GM18499 (cell line): ENCODE measurements around the gene CERS4.
"Not testable (repeated sequence)": the region's sequence is repeated elsewhere in the genome, so short reads cannot be mapped to it uniquely, and the experiment has no call there.

ENCODE experiments used
- ATAC-seq: cut with Tn5 transposase; IDR thresholded peaks from one replicate; pipeline ENCODE4 v1.9.1; 2021; ENCODE audit warnings: moderate number of reproducible peaks; ENCODE audit not compliant: insufficient read depth, unreplicated experiment

CERS4 gene

DNA sequence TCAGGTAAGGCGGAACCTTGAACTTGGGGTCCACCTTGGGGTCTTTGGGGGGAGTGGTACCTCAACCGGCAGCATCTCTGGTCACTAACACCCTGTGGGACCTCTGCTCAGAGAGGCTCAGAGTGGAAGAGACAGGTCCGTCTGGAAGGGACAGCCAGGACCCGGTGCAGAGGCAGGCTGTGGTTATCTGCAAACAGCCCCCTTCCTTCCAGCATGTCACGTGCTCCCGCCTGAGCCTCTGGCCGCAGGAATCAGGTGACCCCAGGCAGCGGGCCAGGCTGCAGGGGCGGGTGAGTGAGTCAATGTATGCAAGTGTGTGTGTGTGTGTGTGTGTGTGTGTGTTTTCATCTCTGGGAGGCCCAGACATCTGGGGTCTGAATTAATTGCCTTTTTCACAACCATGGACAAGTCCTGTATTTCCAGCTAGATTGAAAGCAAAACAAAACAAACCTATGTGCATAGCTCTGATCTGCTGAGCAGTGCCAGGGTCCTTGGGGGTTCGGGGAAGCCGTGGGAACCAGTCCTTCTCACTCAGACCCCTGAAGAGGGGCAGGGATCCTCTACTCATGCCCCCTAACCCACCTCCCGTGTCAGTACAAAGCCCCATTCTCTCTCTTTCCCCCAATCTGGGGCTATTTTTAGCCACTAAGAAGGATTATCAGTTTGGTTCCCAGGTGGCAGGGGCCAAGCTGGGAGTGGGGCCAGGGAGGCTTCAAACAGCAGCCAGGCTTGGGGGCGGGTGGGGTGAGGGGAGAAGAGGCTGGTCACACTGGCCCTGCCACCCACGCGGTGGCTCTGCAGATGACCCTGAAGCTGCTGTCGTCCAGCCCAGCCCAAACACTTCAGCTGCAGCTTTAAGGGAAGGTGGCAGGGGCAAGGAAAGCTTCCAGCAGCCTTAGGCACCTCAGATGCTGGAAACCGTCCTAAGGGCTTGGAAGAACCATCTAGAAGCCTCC lies 31.4 kb downstream of the CERS4 start:
- no peak for ATAC-seq

DNA sequence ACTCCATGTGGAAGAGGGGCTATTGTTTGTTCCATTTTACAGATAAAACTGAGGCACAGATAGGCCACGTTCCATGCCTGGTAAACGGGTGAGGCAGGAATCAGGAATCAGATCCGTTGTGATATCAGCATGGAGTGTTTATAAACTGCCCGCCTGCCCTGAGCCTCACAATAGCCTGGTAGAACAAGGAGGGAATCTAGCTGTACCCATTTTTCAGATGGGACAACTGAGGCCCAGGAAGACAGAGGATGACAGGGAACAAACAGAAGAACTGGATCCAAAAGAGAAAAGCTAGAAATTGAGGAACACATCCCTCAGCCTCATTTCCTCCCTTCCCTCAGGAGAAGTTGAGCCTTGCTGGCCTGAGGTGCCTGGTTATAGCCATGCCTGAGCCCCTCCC lies 32.5 kb downstream of the CERS4 start:
- ATAC-seq, result no peak

DNA sequence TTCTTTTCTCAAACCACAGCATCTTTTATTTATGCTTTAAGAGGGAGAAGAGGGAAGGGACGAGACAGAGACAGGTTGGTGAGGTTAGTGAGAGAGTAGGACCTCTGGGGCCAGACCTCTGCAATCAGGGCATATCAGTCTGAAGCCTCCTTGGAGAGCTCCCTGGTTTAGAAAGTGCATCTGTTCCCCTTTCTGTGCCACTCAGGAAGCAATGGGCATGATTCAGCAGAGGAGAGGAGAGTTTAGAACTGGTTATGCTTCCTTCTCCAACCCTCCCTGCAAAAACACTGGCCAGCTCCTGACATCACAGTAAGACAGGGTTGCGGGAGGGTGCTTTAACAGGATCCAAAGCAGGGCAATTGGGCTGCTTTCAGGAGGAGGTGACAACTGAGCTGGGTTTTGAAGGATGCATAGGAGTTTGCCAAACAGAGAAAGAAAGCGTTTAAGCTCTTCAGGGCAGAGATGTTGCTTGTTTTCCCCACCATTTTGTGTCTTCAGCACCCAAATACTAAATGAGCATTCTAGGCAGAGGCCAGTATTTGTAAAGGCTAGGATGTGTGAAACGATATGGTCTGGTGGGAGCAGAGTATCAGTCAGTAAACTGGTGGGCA lies 33.1 kb downstream of the CERS4 start:
- ATAC-seq, result no peak

DNA sequence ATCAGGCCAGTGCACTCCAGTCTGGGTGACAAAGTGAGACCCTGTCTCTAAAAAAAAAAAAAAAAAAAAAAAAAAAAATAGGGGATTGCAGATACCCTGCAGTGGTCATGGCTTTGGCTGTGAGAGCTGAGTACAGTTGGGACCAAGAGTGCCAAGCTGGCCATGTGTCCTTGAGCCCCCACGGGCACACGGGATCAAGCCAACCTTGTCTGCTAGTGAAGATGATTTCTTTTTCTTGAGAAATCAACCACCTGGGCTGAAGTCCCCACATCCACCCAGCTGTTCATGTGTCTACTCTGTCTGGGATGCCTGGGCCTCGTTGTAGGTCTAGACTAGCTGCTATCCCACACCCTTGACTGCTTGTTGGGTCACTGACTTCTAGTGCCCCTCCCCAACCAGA lies 34.0 kb downstream of the CERS4 start:
- ATAC-seq, result no peak

DNA sequence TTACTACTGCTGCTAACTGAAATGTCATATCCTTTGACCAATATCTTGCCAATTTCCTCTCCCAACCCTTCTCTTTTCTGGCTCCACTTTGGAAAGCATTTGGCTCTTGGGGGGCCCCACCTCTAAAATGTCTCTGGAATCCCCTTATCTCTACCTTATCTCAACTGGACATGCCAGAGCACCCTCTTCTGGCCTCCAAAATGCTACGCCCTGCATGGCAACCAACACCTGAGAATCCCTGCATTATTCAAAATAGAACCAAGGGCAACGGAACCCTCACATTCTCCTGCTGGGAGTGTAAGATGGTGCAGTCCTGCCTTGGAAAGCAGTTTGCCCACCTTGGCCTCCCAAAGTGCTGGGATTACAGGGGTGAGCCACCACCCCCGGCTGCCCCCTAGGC lies 35.3 kb downstream of the CERS4 start:
- no peak for ATAC-seq

DNA sequence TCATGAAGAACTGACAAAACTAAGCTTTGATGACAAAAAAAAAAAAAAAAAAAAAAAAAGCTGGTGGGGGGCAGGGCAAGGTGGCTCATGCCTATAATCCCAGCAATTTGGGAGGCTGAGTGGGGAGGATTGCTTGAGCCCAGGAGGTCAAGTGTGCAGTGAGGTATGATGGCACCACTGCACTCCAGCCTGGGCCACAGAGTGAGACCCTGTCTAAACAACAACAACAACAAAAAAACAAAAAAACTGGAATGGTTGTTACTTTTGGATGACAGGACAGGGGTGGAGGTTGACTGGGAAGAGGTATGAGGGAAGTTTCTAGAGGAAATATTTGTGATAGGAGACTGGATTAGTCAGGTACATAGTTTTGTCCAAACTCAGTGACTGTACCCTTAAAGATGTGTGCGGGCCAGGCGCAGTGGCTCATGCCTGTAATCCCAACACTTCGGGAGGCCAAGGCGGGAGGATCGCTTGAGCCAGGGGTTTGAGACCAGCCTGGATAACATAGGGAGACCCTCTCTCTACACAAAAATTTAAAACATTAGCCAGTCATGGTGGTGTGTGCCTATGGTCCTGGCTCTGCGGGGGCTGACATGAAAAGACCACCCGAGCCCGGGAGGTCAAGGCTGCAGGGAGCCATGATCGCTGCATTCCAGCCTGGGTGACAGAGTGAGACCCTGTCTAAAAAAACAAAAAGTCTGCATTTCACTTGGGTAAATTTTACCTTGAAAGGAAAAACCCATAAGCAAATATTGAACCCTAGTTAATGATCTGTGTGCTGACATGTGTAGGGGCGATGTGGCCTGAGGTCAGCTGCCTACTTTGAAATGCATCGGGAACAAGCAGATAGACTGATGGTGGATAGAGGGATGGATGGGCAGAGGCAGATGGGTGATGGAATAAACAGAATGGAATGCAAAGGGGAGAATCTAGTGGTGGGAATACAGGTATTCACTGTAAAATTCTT lies 37.0 kb downstream of the CERS4 start:
- no peak for ATAC-seq

DNA sequence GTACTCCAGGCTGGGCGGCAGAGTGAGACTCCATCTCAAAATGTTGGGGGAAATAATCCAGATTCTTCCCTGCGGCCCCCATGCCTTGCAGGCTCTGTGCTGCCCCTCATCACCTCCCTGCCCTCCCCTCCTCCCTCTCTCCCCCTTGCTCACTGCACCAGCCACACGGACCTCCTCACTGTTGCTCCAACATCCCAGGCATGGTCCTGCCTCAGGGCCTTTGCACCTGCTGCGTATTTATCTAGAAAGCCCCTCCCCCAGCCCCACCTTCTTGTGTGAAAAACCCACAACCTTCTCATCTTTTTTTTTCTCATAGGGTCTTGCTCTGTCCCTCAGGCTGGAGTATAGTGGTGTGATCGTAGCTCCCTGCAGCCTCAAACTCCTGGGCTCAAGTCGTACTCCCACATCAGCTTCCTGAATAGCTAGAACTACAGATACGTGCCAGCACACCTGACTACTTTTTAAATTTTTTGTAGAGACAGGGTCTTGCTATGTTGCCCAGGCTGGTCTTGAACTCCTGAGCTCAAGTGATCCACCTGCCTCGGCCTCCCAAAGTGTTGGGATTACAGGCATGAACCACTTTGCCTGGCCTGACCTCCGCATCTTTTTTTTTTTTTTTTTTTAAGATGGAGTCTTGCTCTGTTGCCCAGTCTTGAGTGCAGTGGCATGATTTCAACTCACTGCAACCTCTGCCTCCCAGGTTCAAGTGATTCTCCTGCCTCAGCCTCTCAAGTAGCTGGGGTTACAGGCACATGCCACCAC lies 38.1 kb downstream of the CERS4 start:
- ATAC-seq, result not testable (repeated sequence)

DNA sequence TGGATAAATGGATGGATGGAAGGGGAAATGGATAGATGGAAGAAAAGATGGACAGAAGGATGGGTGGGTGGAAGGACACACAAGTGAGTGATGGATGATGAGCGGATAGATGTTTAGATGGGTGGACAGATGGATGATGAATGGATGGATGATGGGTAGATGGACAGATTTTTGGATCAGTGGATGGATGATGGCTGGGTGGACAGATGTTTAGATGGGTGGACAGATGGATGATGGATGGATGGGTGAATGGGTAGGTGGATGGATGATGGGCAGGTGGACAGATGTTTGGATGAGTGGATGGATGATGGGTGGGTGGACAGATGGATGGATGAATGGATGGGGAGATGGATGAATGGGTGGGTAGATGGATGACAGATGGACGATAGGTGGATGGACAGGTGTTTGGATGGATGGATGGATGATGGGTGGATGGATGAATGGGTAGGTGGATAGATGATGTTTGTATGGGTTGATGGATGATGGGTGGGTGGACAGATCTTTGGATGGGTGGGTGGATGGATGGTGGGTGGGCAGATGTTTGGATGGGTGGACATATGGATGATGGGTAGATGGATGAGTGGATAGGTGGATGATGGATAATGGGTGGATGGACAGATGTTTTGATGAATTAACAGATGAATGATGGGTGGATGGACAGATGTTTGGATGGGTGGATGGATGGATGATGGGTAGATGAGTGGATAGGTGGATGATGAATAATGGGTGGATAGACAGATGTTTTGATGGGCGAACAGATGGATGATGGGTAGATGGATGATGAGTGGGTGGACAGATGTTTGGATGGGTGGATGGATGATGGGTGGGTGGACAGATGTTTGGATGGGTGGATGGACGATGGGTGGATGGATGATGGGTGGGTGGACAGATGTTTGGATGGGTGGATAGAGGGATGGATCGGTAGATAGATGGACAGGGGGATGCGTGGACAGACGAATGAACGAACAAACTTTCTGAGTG lies 39.5 kb downstream of the CERS4 start:
- ATAC-seq, result no peak

DNA sequence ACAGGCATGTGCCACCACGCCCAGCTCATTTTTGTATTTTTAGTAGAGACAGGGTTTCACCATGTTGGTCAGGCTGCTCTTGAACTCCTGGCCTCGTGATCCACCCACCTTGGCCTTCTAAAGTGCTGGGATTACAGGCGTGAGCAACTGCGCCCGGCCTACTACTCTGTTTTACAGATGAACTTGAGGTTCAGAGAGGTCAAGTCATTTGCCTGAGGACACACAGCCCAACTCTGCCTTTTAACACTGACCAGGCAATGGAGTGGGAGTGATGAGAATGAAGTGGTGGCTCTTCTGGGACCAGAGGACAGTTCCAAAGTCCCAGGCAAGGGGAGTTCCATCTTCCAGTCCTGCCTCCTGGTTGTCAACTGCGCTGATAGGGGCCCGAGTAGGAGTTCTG lies 41.4 kb downstream of the CERS4 start:
- ATAC-seq, result no peak

DNA sequence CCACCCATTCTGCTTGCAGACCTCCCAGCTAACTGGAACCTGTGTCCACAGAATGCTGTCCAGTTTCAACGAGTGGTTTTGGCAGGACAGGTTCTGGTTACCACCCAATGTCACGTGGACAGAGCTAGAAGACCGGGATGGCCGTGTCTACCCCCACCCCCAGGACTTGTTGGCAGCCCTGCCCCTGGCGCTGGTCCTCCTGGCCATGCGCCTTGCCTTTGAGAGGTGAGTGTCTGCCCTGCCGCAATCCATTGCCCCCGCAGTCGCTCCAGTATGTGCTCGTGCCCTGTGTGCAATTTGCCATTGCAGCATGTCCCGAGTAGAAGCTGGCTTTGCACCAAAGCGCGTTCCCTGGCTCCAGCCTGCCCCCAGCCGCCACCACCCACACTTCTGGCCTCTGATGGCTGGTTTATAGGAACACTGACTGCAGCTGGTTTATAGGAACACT lies 41.9 kb downstream of the CERS4 start:
- no peak for ATAC-seq

DNA sequence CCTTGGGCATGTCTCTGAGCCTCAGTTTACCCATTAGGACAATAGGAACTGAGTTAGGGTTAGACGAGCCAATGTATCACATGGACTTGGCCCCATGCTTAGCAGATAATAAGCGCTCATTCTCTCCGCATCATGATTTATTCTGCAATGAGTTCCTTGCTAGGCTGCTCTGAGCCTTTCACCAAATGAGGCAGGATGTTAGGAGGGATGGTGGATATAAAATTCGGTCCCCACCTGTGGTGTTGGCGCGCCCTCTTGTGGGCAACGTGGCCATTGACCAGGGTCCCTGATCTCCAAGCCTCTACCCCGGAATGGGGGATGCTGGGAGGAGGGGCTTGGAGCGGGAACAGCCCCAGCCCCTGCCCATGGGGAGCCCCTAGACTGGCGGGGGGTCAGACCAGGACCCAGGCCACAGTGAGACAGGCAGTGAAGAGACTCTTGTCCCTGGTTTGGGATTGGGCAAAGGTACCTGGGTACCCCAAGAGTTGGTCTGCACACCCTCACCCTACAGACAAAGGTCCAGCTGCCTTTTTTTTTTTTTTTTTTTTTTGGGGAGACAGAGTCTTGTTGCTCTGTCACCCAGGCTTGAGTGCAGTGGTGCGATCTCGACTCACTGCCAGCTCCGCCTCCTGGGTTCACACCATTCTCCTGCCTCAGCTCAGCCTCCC lies 43.9 kb downstream of the CERS4 start:
- no peak for ATAC-seq

DNA sequence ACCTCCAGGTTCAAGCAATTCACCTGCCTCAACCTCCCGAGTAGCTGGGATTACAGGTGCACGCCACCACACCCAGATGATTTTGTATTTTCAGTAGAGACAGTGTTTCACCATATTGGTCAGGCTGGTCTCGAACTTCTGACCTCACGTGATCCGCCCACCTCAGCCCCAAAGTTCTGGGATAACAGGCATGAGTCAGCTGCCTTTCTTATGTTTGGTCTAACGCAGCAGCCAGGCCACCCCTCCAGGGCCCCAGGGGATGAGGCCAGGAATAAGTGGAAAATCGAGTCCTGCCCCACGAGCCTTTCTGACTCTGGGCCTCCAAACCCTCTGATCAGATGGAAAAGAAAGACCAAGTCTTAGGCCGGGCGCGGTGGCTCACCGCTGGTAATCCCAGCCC lies 44.5 kb downstream of the CERS4 start:
- ATAC-seq, result no peak

DNA sequence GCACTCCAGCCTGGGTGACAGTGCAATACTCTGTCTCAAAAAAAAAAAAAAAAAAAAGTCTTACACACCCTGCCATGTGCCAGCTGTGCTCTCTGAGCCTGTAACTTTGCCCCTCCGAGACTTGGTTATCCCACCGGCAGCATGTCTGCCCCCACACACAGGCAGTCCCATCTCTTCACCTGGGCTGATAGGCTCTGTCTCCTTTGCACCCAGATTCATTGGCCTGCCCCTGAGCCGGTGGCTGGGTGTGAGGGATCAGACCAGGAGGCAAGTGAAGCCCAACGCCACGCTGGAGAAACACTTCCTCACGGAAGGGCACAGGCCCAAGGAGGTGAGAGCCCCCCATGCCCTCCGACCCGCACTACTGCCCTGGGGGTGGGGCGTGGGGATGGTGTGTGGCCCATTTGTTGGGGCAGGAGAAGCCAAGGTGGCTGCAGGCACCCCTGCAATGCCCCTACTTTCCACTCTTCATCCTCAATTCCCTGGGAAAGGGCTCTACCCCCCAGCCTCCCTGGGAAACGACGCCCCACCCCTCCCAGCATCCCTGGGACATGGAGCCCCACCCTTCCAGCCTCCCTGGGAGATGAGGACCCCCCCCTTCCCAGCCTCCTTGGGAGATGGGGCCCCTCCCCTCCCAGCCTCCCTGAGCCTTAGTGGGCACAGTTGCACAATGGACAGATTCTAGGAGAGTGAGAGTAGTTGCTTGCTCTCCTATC lies 45.3 kb downstream of the CERS4 start:
- ATAC-seq, result no peak

DNA sequence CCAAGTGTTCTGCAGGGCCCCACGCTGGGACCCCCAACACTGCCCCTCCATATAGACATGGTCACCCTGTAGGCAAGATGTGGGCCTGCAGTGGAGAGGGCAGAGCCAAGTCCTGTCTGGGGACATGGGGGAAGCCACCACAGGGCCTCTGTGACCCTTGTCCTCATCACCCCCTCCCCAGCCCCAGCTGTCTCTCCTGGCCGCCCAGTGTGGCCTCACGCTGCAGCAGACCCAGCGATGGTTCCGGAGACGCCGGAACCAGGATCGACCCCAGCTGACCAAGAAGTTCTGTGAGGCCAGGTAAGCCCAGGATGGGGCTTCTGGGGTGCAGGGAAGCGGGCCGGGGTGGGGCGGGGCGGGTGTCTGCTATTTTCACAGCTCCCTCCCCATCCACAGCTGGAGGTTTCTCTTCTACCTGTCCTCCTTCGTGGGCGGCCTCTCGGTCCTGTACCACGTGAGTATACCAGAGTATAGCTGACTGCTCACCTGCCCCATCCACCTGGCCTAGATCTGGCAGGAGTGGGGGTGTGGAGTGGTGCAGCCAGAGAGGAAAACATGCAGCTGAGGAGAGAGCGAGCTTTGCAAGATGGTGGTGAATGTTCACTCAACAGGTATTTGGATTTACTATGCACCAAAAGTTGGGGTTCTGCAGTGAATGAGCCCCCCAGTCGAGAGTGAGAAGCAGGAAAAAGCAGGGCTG lies 46.4 kb downstream of the CERS4 start:
- ATAC-seq, result no peak

DNA sequence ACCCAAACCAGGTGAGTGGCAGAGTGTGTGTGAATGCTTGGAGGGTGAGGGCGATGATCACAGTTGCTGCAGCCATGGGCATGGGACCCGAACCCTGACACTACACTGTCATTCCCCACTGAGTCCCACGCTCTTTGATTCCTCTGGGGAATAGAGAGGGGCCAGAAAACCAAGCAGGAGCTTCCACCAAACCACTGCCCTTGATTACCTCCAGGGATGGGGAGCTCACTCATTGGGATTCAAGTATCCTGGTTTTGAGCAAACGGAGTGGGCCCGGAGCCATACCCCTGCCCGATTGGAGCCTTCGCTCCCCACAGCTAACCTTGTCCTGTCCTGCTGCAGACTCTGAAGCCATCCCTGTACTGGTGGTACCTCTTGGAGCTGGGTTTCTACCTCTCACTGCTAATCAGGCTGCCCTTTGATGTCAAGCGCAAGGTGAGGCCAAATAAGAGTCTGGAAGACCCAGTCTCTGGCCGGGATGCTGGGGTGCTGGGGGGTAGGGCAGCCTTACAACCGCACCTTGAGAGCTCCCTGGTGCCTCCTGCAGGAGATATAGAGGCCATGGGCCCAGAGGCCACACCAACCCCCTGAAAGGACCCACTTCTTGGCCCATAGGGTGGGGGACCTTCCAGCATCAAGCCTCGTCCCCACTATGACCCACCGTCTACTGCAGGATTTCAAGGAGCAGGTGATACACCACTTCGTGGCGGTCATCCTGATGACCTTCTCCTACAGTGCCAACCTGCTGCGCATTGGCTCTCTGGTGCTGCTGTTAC lies 47.3 kb downstream of the CERS4 start:
- no peak for ATAC-seq

DNA sequence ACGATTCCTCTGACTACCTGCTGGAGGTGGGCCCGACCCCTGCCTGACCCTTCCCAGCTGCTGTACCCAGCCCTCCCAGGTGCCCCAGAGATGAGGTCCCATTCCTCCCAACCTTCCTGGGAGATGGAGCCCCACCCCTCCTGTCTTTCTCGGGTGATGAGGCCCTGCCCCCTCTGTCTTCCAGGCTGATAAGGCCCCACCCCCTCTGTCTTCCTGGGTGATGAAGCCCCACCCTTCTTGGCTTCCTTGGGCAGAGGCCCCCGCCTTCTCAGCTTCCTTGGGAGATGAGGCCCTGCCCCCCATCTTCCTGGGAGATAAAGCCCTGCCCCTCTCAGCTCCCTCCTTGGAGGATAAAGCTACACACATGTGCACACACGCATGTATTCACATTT lies 47.9 kb downstream of the CERS4 start:
- ATAC-seq, result no peak
